HG02623 (cell line): Measurements from ENCODE around the gene KRTAP5-5.
"Not testable (repeated sequence)": the region's sequence is repeated elsewhere in the genome, so short reads cannot be mapped to it uniquely, and the experiment has no call there.

ENCODE experiments used
- ATAC-seq: cut with Tn5 transposase; IDR thresholded peaks from one replicate; pipeline ENCODE4 v1.9.1; 2021; ENCODE audit warnings: moderate library complexity; ENCODE audit not compliant: unreplicated experiment

Gene KRTAP5-5

DNA sequence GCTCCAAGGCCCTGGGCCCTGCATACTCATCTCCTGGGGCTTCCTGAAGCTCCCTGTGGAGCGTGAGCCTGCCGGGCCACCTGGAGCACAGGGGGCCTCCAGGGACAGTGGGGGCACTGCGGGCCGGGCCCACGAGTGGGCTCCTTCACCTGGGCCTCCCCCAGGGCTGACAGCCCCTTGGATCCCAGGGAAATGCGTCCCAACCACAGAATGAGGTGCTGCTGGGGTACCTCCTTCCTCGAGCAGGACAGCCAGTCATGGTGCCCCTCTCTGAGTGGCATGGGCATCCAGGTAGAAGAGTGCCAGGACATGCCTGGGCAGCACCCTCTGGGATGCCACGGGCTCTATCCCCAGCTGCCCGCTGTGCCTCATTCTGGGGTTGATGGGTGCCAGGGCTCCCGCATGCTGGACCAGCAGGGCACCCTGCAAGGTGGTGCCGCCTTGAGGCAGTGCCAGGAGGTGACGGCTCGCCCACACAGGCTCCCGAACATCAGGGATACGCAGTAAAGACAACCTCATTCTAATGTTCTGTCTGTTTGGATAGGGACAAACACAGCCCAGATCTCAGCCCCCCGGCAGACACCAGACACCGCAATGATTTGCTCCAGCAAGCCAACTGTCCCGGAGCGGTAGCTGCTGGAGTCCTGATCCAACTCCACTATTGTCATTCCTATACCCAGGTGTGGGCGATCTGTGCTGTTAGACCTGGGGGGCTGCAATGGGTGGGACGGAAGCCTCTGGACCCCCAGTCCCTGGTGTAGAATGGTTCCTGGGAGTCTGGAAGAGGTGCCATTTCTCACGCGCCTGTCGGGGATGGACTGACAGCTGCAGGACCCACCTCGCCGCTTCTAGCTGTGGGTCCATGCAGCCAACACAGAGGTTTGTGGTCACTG lies 25.8 kb downstream of the KRTAP5-5 start:
- ATAC-seq = no peak

DNA sequence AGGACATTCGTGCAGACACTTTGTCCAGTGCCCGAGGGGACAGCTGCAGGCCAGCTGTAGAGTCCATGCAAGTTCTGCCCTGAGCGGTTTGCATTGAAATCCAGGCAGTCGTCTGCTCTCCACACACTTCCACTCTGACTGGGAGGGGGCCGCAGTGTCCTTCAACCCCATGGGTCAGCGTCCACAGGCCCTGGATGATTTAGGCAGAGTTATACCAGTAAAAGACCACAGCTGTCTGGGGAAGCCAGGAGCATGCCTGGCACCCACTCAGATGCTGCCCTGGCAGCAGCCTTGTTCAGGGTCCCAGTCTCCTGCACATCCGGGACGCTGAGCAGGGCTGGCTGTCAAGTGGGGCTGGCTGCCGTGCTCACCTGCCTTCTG lies 26.5 kb downstream of the KRTAP5-5 start:
- no peak for ATAC-seq

DNA sequence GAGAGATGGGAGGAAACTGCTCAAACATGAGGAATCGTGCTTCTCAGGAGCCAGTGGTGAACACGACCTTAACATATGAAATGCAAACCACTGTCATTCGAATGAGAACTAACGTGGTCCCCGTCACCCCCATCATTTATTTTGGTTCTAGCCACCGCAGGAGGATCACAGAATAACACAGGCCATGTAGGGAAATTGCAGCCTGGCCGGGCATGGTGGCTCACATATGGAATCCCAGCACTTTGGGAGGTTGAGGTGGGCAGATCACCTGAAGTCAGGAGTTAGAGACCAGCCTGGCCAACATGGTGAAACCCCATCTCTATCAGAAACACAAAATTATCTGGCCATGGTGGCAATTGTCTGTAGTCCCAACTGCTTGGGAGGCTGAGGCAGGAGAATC lies 27.1 kb downstream of the KRTAP5-5 start:
- no peak for ATAC-seq

DNA sequence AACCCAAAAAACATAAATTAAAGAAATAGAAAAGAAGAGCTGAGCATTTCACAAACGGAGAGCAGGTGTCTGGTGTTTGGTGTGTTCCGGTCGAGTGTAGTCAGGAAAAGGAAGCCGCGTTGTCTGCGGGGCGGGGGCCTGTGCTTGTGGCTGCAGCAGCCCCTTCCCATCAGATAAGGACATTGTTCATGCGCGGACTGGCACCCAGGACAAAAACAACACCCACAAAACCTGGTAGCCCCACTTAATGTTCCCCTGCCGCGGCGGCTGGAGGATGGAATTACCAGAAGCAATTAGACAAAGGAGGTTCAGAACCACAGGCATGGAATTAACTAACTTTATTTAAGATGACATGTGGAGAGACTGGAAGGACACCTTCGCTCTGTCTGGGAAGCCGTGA lies 29.9 kb downstream of the KRTAP5-5 start:
- no peak for ATAC-seq

DNA sequence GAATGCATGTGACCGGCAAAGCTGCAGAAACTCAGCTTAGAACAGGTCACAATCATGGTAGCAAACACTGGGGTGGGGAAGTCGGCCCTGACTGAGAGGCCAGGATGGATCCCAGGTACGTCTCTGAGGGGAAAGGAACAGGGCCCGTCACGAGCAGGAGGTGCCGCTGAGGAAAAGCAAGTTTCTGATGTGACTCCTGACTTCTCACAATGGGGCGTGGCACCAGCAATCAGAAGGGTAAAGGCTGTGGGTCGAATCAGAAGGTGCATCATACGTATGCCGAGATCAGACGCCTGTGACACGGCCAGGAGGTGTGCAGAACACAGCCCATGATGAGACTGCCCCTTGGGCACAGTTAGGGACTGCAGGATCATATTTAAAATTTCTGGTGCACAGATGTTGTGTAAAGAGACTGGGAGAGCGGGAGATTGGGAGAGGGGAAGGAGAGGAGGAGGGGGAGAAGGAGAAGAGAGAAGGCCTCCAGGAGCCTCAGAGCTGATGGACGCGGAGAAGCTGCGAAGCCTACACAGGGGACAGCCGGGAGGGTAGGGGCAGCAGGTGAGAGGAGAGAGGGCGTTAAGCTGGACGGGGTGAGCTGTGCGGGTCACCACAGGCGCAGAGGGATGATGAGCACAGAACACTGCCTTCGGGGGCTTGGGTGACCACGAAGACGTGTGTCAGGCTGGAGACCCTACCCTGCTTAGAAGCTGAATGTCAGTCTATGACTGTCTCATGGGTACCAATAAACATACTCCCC lies 30.7 kb downstream of the KRTAP5-5 start:
- ATAC-seq = no peak

DNA sequence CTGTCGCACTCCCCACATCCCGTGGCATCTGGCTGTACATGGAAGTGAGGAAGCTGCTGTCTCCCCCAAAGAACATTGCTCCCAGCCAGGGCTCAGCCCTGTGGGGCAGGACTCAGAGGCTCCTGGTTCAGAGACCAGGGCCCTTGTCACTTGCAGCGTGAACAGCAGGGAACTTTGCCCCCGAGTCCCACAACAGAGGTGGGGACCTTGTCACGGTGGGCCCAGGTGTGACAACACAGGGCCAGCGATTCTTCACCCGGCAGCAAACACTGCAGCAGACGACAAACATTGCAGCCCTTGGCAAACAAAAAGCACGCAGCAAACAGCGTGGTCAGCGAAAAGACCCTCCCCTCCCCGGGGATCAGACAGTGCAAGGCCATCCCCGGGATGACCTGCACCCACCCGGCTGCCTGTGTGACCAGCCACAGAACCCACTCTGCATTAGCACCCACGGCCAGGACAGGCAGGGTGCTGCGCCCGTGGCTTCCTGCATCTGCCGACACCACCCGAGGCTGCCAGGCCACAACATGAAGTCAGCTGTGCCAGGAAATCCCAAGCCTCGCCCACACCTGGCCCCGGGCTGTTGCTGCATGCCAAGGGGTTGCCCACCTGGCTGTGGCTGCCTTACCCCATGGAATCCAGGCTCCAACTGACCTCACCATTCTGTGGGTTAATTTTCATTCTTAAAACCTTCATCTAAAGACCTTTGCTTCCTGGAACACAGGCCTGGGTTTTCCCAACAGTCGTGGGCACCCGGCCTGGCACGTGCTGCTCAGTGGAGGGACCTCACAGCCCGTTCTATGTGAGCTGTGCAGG lies 32.1 kb downstream of the KRTAP5-5 start:
- not testable (repeated sequence) for ATAC-seq

DNA sequence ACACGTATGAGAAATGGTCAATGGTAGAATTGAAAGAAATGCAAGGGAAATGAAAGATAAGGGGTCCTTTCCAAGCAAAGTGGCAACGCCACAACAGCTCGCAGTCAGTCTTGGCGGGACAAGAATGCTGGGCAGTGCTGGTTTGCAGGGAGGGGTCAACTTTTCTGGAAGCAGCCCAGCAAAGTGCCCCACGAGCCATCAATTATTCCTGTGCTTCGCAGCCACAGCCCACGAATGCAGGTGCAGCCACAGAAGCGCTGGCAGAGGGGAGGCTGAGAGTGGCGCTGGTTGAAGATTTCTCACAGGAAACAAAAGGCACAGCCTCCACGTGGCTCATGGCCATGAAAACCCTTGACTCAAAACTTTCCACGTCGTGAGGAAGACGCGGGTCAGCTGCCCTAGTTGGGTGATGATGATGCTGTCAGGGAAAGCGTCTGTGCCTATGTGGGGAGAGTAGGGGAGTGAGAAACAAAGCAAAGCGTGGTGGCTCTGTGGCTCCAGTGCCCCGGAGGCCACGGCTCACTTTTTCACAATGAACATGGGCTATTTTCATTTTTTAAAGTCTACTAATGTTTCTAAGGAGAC lies 33.2 kb downstream of the KRTAP5-5 start:
- ATAC-seq = not testable (repeated sequence)

DNA sequence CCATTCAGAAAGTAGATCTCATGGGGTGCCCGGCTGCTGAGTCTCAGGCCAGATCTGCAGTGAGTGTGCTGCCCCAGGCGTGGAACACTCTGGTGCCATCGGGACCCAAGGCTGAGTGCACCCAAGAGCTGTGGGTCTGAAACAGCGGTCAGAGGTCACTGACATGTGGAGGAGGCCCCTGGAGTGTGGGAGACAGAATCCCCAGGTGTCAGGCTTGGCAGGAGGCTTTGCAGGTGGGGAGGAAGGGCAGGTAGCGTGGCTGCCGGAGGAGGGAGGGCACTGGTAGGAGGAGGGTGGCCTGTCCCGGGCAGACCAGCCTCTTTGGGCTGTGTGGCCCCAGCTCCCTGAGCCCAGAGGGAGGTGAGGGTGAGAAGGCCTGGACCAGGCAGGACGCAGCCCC lies 35.7 kb downstream of the KRTAP5-5 start:
- ATAC-seq = no peak

DNA sequence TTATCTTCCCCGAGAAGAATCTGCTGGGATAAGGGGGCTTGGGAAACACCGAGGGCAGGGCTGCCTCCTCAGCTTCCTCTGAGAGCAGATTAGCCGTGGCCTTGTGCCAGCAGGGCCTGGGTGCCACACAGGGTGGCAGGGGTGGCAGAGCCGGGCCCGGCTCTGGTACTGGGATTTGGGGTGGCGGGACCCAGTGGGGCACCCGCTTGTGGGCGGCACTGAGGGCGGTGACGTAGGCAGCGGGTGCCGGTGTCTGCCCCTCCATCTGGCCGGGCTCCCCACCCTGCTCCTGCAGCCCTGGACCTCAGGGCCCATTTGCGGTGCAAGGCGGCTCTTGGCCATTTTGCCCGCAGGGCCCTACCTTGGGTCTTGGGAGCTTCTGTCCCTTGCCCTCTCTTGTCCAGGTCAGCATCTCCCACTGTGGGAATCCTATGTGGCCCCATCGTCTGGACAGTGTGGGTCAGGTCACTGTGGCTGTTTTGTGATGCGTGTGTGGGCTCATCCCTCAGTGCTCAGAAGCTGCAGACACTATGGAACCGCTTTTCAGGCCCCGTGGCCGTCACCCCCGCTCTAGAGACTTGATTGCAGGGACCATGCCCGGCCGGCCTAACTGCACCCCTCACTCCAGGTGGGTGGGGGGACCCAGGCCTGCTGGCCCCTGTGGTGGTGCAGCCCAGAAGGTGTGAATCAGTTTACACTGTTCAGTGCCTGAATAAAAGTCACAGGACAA lies 37.7 kb downstream of the KRTAP5-5 start:
- ATAC-seq = no peak

DNA sequence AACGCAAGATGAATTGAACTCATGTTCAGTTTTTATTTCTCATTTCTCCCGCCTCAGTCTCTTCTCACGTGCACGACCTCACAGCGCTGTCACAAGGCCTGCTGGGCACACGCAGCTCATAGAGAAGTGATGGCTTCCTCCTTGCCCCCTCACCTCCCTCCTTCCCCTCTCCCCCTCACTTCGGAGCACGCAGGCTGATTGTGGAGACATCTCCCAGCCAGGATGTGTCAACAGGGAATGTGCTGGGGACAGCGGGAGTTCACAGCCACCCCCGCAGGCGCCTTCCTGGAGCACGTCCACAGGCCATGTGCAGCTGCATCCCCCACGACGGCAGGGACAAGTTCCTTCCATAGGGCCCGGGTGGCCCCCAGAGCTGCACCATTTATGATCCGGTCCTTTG lies 38.3 kb downstream of the KRTAP5-5 start:
- ATAC-seq = no peak

DNA sequence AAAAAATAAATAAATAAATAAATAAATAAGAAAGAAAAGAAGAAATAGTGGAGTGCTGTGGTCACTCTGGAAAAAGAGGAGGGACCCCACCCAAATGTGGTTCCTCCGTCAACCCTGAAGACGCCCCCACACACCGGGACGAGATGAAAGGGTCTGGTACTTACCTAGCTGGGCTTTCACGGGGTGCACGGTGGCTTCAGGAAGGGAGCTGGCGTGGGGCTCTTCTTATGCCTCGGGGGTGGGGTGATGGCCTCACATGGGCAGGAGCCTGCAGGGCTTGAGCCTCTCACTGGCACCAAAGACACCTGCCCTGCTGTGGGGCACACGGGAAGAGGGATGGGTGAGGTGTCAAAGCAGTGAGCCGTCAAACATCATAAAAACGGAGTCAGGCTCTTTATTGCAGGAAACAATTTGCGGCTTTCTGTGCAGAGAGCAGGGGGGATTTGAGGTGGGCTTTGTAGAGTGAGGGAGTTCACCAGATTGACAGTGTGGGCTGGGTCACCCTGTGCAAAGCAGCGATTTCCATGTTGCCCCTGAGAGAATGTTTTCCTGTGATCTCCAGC lies 39.4 kb downstream of the KRTAP5-5 start:
- ATAC-seq = no peak

DNA sequence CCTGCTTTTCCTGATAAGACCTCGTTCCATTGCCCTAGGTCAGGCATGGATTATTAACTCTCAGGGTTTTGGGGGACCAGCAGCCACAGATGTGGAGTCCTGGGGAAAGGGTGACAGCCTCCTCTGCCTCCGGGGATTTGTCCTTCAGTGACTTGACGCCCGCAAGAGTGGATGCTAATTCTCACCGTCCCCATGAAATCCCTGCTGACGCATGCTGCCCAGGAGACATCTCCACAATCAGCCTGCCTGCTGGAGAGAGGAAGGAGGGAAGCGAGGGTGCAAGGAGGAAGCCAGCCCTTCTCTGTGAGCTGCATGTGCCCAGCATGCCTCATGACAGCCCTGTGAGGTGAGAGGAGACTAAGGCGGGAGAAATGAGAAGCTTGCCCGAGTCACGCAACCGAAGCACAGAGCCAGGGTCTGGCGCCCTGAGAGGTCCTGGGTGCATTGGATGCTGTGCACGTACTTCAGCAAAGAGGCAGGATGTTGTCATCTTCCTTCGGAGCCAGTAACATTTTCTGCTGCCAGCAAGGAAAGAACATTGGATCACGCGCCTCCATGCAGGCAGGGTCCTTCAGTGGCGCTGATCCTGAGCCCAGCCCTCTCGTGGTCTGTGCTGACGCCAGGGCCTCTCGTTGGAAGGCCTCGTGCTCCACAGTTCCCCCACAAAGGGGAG lies 40.1 kb downstream of the KRTAP5-5 start:
- ATAC-seq = no peak

DNA sequence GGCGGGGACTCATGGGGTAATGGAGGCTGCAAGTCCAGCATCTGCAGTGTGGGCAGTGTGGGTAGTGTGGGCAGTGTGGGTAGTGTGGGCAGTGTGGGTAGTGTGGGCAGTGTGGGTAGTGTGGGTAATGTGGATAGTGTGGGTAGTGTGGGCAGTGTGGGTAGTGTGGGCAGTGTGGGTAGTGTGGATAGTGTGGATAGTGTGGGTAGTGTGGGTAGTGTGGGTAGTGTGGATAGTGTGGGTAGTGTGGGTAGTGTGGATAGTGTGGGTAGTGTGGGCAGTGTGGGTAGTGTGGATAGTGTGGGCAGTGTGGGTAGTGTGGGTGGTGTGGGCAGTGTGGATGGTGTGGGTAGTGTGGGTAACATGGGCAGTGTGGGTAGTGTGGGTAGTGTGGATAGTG lies 40.9 kb downstream of the KRTAP5-5 start:
- not testable (repeated sequence) for ATAC-seq

DNA sequence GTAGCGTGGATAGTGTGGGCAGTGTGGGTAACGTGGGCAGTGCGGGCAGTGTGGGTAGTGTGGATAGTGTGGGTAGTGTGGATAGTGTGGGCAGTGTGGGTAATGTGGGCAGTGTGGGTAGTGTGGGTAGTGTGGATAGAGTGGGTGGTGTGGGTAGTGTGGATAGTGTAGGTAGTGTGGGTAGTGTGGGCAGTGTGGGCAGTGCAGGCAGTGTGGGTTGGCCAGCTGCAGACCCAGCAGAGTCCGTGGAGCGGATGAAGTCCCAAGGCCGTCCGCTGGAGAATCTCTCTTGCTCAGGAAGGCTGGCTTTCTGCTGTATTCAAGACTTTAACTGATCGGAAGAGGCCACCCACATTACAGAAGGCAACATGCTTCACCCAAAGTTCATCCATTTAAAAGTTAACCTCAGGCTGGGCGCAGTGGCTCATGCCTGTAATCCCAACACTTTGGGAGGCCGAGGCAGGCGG lies 41.4 kb downstream of the KRTAP5-5 start:
- ATAC-seq = no peak

DNA sequence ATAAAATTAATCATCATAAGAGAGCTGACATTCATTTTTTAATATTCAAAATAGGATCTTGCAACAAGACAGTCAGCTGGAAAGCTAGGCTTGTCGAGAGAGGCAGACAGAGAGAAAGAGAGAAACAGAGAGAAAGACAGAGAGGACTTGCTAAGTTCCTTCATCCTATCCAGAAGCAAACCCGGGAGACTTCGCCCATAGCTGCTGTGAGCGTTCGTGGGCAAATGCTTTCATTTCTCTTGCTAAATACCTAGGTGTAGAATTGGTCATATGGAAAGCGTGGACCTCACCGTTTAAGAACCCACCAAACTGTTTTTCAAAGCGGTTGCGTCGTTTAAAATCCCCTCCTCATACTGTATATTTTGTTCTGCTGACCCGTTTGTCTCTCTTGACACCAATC lies 42.1 kb downstream of the KRTAP5-5 start:
- ATAC-seq = no peak

DNA sequence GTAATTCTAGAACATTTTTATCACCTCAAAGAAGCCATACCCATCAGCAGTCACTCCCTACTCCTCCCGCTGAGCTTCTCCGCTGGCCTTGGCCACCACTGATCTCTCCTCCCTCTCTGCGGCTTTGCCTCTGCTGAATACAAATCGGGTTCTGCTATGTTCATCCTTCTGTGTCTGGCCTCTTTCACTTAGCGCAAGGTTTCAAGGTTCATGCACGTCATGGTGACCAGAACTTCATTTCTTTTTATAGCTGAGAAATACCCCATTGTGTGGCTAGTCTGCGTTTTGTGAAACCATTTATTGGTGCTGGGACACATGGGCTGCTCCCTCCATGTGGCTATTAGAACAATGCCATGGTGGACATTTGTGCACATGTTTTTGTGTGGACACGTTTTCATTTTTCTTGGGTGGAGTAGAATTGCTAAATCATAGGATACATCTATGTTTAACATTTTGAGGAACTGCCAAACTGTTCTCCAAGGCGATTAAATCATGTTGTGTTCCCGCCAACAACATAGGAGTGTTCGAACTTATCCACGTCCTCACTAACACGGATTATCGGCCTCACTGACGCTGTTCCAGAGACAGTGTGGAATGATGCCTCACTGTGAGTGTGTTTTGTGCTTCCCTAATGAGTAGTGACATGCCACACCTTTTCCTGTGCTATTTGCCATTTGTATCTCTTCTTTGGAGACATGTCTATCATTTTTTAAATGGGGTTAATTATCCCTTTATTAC lies 43.2 kb downstream of the KRTAP5-5 start:
- no peak for ATAC-seq

DNA sequence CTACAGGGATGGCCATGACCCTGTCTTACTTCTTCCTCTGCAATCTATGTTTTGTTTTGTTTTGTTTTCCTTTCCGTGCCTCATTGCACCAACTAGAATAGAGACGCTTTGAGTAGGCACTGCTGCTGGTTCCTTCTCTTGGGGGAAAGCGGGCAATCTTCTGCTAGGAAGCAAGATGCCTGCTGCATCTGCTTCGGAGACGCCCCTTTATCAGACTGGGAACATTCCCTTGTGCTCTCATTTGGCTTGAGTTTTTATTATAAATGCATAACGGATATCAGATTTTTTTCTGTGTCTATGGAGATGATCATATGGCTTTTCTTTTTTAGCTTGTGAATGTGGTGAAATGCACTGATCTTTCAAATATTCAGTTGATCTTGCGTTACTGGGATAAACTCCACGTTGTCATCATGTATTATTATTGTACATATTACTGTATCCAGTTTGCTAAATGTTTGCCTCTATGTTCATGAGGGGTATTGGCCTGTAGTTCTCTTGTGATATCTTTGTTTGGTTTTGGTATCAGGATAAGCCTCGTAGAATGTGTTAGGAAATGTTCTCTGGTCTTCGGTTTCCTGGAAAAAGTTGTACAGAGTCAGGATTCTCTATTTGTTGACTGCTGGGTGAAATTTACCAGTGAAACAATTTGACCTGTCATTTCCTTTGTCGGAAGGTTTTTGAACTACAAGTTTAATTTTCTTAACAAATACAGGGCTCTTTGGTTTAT lies 44.0 kb downstream of the KRTAP5-5 start:
- ATAC-seq = no peak
